H9 (cell line): ENCODE data around the gene ST3GAL5. TPM values are rescaled to one million over a fixed set of nuclear protein-coding genes. Genes with fewer than 3 reads are reported as not detected.

Experiments used
- DNase-seq: peaks from one replicate; pipeline ENCODE4 v3.0.0-alpha.2; 2017
- H2AFZ ChIP-seq: one replicate; pipeline ENCODE4 v1.6.1; 2013; ENCODE audit warnings: mild to moderate bottlenecking, low read length, control low read depth, moderate library complexity
- H2AK5ac ChIP-seq: 2 replicates; pipeline ENCODE4 v1.6.1; 2013; ENCODE audit warnings: low read length, control low read depth, mixed read lengths; ENCODE audit not compliant: insufficient read length
- H2BK120ac ChIP-seq: one replicate; pipeline ENCODE4 v1.6.1; 2013; ENCODE audit warnings: low read depth, mild to moderate bottlenecking, low read length, control low read depth, inconsistent platforms; ENCODE audit not compliant: poor library complexity, severe bottlenecking
- H2BK12ac ChIP-seq: 2 replicates; pipeline ENCODE4 v1.6.1; 2013; ENCODE audit warnings: low read length, control low read depth, mixed read lengths, low read depth; ENCODE audit not compliant: insufficient read length
- H2BK15ac ChIP-seq: 2 replicates; pipeline ENCODE4 v1.6.1; 2013; ENCODE audit warnings: low read depth, low read length, control low read depth
- H2BK20ac ChIP-seq: one replicate; pipeline ENCODE4 v1.6.1; 2013; ENCODE audit warnings: low read depth, mild to moderate bottlenecking, low read length, control low read depth, inconsistent platforms; ENCODE audit not compliant: poor library complexity, severe bottlenecking
- H2BK5ac ChIP-seq: 2 replicates; pipeline ENCODE4 v1.6.1; 2013; ENCODE audit warnings: low read length, control low read depth, mixed read lengths; ENCODE audit not compliant: insufficient read length
- H3K14ac ChIP-seq: 2 replicates; pipeline ENCODE4 v1.6.1; 2013; ENCODE audit warnings: low read length, control low read depth; ENCODE audit not compliant: insufficient read depth
- H3K18ac ChIP-seq: 2 replicates; pipeline ENCODE4 v1.6.1; 2013; ENCODE audit warnings: low read depth, mild to moderate bottlenecking, mixed read lengths, low read length, control low read depth; ENCODE audit not compliant: insufficient read length
- H3K23ac ChIP-seq: 2 replicates; pipeline ENCODE4 v1.6.1; 2013; ENCODE audit warnings: low read length, control low read depth, mixed read lengths, low read depth; ENCODE audit not compliant: insufficient read length
- H3K23me2 ChIP-seq: 2 replicates; pipeline ENCODE4 v1.6.1; 2013; ENCODE audit warnings: low read depth, mild to moderate bottlenecking, mixed read lengths, low read length, control low read depth; ENCODE audit not compliant: insufficient read length, poor library complexity, severe bottlenecking
- H3K27ac ChIP-seq: 2 replicates; pipeline ENCODE4 v1.5.1; 2013; ENCODE audit warnings: low read length, control low read depth, mixed read lengths, low read depth; ENCODE audit not compliant: insufficient read length
- H3K27me3 ChIP-seq: 2 replicates; pipeline ENCODE4 v1.6.1; 2013; ENCODE audit warnings: low read length, control low read depth, inconsistent platforms; ENCODE audit not compliant: insufficient read depth
- H3K4ac ChIP-seq: 2 replicates; pipeline ENCODE4 v1.6.1; 2013; ENCODE audit warnings: low read depth, mild to moderate bottlenecking, control low read depth, inconsistent platforms, low read length, moderate library complexity
- H3K4me1 ChIP-seq: 2 replicates; pipeline ENCODE4 v1.6.1; 2013; ENCODE audit warnings: low read length, control low read depth, inconsistent platforms; ENCODE audit not compliant: insufficient read depth
- H3K4me2 ChIP-seq: 2 replicates; pipeline ENCODE4 v1.6.1; 2013; ENCODE audit warnings: low read length, control low read depth, mixed read lengths; ENCODE audit not compliant: insufficient read length, insufficient read depth
- H3K56ac ChIP-seq: 2 replicates; pipeline ENCODE4 v1.6.1; 2013; ENCODE audit warnings: low read depth, mild to moderate bottlenecking, mixed read lengths, low read length, control low read depth; ENCODE audit not compliant: insufficient read length
- H3K79me1 ChIP-seq: 2 replicates; pipeline ENCODE4 v1.6.1; 2013; ENCODE audit warnings: low read depth, mild to moderate bottlenecking, moderate library complexity, low read length, control low read depth, inconsistent platforms; ENCODE audit not compliant: insufficient read depth, poor library complexity, severe bottlenecking
- H3K79me2 ChIP-seq: 2 replicates; pipeline ENCODE4 v1.6.1; 2013; ENCODE audit warnings: low read length, control low read depth, inconsistent platforms; ENCODE audit not compliant: insufficient read depth
- H3K9ac ChIP-seq: 2 replicates; pipeline ENCODE4 v1.6.1; 2013; ENCODE audit warnings: low read length, control low read depth, mixed read lengths; ENCODE audit not compliant: insufficient read length; ENCODE audit errors: extremely low read depth
- H3K9me3 ChIP-seq: one replicate; pipeline ENCODE4 v1.6.1; 2013; ENCODE audit warnings: low read depth, low read length, inconsistent platforms; ENCODE audit not compliant: control insufficient read depth
- H3T11ph ChIP-seq: one replicate; pipeline ENCODE4 v1.6.1; 2013; ENCODE audit warnings: mild to moderate bottlenecking, low read length, control low read depth, inconsistent platforms
- H4K20me1 ChIP-seq: one replicate; pipeline ENCODE4 v1.6.1; 2013; ENCODE audit not compliant: control insufficient read depth, insufficient read length, insufficient read depth
- H4K5ac ChIP-seq: 2 replicates; pipeline ENCODE4 v1.6.1; 2013; ENCODE audit warnings: low read depth, mild to moderate bottlenecking, mixed read lengths, low read length, control low read depth; ENCODE audit not compliant: insufficient read length
- H4K8ac ChIP-seq: replicated peaks from 2 replicates; pipeline ENCODE4 v1.6.1; 2013; ENCODE audit warnings: low read length, control low read depth, mixed read lengths, low read depth; ENCODE audit not compliant: insufficient read length
- H4K91ac ChIP-seq: 2 replicates; pipeline ENCODE4 v1.6.1; 2013; ENCODE audit warnings: low read depth, mild to moderate bottlenecking, moderate library complexity, mixed read lengths, low read length, control low read depth; ENCODE audit not compliant: insufficient read length
- H3K27ac Mint-ChIP-seq, 3 experiments: 2 replicates in 2 of 3; 3 replicates in 1 of 3; pipeline ENCODE4 v1.8.0; 2020 to 2021; ENCODE audit warnings: mixed read lengths in 3 of 3, mild to moderate bottlenecking in 1 of 3, moderate library complexity in 1 of 3
- H3K27me3 Mint-ChIP-seq: 2 replicates; pipeline ENCODE4 v1.8.0; 2021; ENCODE audit warnings: low read depth, mild to moderate bottlenecking, moderate library complexity, mixed read lengths
- H3K36me3 Mint-ChIP-seq, 3 experiments: 2 replicates in 2 of 3; 3 replicates in 1 of 3; pipeline ENCODE4 v1.8.0; 2020 to 2021; ENCODE audit warnings: low read depth in 3 of 3, mixed read lengths in 3 of 3; ENCODE audit not compliant: insufficient read depth in 1 of 3
- H3K4me1 Mint-ChIP-seq, 2 experiments: 2 replicates each; pipeline ENCODE4 v1.8.0; 2020; ENCODE audit warnings: mixed read lengths in 2 of 2
- H3K4me3 Mint-ChIP-seq, 2 experiments: 2 replicates in 1 of 2; 3 replicates in 1 of 2; pipeline ENCODE4 v1.8.0; 2020 to 2021; ENCODE audit warnings: mild to moderate bottlenecking in 2 of 2, mixed read lengths in 2 of 2, moderate library complexity in 1 of 2
- H3K9me3 Mint-ChIP-seq, 2 experiments: 2 replicates in 1 of 2; 3 replicates in 1 of 2; pipeline ENCODE4 v1.8.0; 2020; ENCODE audit warnings: mild to moderate bottlenecking in 2 of 2, mixed read lengths in 2 of 2, moderate library complexity in 1 of 2
- CTCF ChIP-seq: fragments of 200-600 bp; sonication (generic); conservative IDR thresholded peaks from 3 replicates; pipeline ENCODE4 v1.8.0; 2021; ENCODE audit warnings: antibody characterized with exemption, mild to moderate bottlenecking
- WGBS: extraction: QIAGEN DNeasy Blood & Tissue Kit; methylation state at CpG from one replicate; pipeline ENCODE4 v1.1.7; 2013; ENCODE audit warnings: missing lambda C conversion rate, low lambda C conversion rate, mixed read lengths; ENCODE audit not compliant: insufficient read length; ENCODE audit errors: extremely low coverage; 5-methylcytosine and 5-hydroxymethylcytosine counted together
- total RNA-seq: library from RNA; stranded (reverse); gene quantifications from 2 replicates; pipeline ENCODE4 v1.2.1, GENCODE V29; 2021

The ST3GAL5 gene
- total RNA-seq, 1 experiment from 2014 or later, result 3.3 TPM

GRCh38 chr2:85913884-85914881 lies 25.4 kb upstream of the ST3GAL5 start:
- Histone ChIP-seq H2BK120ac (no peak overlapping the region), H4K5ac (no peak overlapping the region), H2BK5ac (no peak overlapping the region), H3K9ac (no peak overlapping the region), H3K79me2 (no peaks in the 10 kb centered on the region), H2AFZ (no peak overlapping the region), H3K9me3 (no peaks in the 10 kb centered on the region), H3K79me1 (no peaks in the 10 kb centered on the region), H3K4me2 (no peak overlapping the region), H3T11ph (no peak overlapping the region), H4K91ac (no peak overlapping the region), H2AK5ac (no peak overlapping the region), H3K23ac (no peak overlapping the region), H2BK15ac (no peak overlapping the region), H3K23me2 (no peaks in the 10 kb centered on the region), H3K18ac (no peak overlapping the region), H4K8ac (no peak overlapping the region), H3K14ac (no peak overlapping the region), H3K4me1 (no peaks in the 10 kb centered on the region), H4K20me1 (no peaks in the 10 kb centered on the region), H3K4ac (no peak overlapping the region), H3K56ac (no peak overlapping the region), H2BK12ac (no peak overlapping the region), H3K27ac (no peak overlapping the region), H3K27me3 (no peaks in the 10 kb centered on the region), H2BK20ac (no peak overlapping the region)
- no peaks in the 10 kb centered on the region for H3K9me3 Mint-ChIP-seq
- no peak for DNase-seq
- no peaks in the 10 kb centered on the region; a peak in 1 of 7 replicates for H3K36me3 Mint-ChIP-seq
- H3K4me3 Mint-ChIP-seq, result no peak overlapping the region
- no peaks in the 10 kb centered on the region for H3K27me3 Mint-ChIP-seq
- no peak overlapping the region; a peak in 1 of 7 replicates for H3K27ac Mint-ChIP-seq
- WGBS, result no CpG with 5 or more reads among the region's 4 CpGs
- TF ChIP-seq CTCF, result no peak
- H3K4me1 Mint-ChIP-seq, result peaks cover 0 to 4% of the 10 kb centered on the region in 2 experiments; a peak in 1 of 4 replicates
